ENCODE results near the gene RIC8B. TPM values are rescaled to one million over a fixed set of nuclear protein-coding genes. Genes with fewer than 3 reads are reported as not detected.

The RIC8B gene
- total RNA-seq, 6 experiments from 2014 or later, result 5.9 to 10.6 (median 6.5) TPM

GRCh38 chr12:106861984-106862916 is 87.8 kb downstream of the RIC8B start:
- Histone ChIP-seq H3K27ac (no peak overlapping the region), H3K9me3 (no peaks in the 10 kb centered on the region), H3K4me3 (no peak overlapping the region), H3K36me3 (no peaks in the 10 kb centered on the region), H3K4me1 (peaks cover 0 to 9% (median 0%) of the 10 kb centered on the region in 4 donors), H3K27me3 (no peaks in the 10 kb centered on the region)
- no peak for DNase-seq
- TF ChIP-seq POLR2A (IDR thresholded peaks at IDR 0.05), result no peak
- no peak for TF ChIP-seq CTCF (IDR thresholded peaks at IDR 0.05)
- intact Hi-C loops (cut with DNase I), result no loop called here
- ATAC-seq, result peak in 1 of 4 donors; percentile 40
- WGBS (ENCODE audit: insufficient coverage, low coverage, low lambda C conversion rate, missing lambda C conversion rate), result 83% methylated on average over 3 of the region's 3 CpGs

GRCh38 chr12:106863189-106863588 is 88.7 kb downstream of the RIC8B start:
- Histone ChIP-seq H3K27ac (no peak overlapping the region), H3K4me3 (no peak overlapping the region), H3K9me3 (no peaks in the 10 kb centered on the region), H3K4me1 (peaks cover 0 to 9% (median 0%) of the 10 kb centered on the region in 4 donors), H3K36me3 (no peaks in the 10 kb centered on the region), H3K27me3 (no peaks in the 10 kb centered on the region)
- intact Hi-C loops (cut with DNase I), result no loop called here
- DNase-seq, result no peak
- no peak for ATAC-seq
- no peak for TF ChIP-seq POLR2A (IDR thresholded peaks at IDR 0.05)
- no peak for TF ChIP-seq CTCF (IDR thresholded peaks at IDR 0.05)
- 90% methylated on average over 1 of the region's 1 CpG for WGBS (ENCODE audit: insufficient coverage, low coverage, low lambda C conversion rate, missing lambda C conversion rate)

- no peaks in the 10 kb centered on the region for H3K36me3 ChIP-seq
- no peak for ATAC-seq
- TF ChIP-seq POLR2A (IDR thresholded peaks at IDR 0.05), result no peak
- no peak for TF ChIP-seq CTCF (IDR thresholded peaks at IDR 0.05)
- no peak for DNase-seq
- no peak overlapping the region for H3K4me3 ChIP-seq
- intact Hi-C loops (cut with DNase I), result no loop called here
- no peaks in the 10 kb centered on the region for H3K27me3 ChIP-seq
- H3K4me1 ChIP-seq, result peaks cover 0 to 9% (median 0%) of the 10 kb centered on the region in 4 donors
- no peak overlapping the region for H3K27ac ChIP-seq
- H3K9me3 ChIP-seq, result no peaks in the 10 kb centered on the region
- 96% methylated on average over 3 of the region's 3 CpGs for WGBS (ENCODE audit: insufficient coverage, low coverage, low lambda C conversion rate, missing lambda C conversion rate)
Measured at GRCh38 chr12:106865683-106866082, 91.2 kb downstream of the RIC8B start.

- TF ChIP-seq CTCF (IDR thresholded peaks at IDR 0.05) (no peak), POLR2A (IDR thresholded peaks at IDR 0.05) (no peak)
- intact Hi-C loops (cut with DNase I), result no loop called here
- H3K36me3 ChIP-seq, result no peaks in the 10 kb centered on the region
- ATAC-seq (no peak), DNase-seq (no peak)
- H3K4me3 ChIP-seq, result no peak overlapping the region
- no peak overlapping the region for H3K27ac ChIP-seq
- no peaks in the 10 kb centered on the region for H3K27me3 ChIP-seq
- 77% methylated on average over 5 of the region's 5 CpGs for WGBS (ENCODE audit: insufficient coverage, low coverage, low lambda C conversion rate, missing lambda C conversion rate)
- H3K4me1 ChIP-seq, result peaks cover 0 to 7% (median 0%) of the 10 kb centered on the region in 4 donors
- H3K9me3 ChIP-seq, result no peaks in the 10 kb centered on the region
Measured at GRCh38 chr12:106866426-106867080, 92.1 kb downstream of the RIC8B start.
